GM23248 (cell line): ENCODE results near the gene ANO1.

Experiments used
- EZH2 ChIP-seq: fragments of 200-600 bp; sonication (generic); IDR thresholded peaks from 2 replicates; pipeline ENCODE4 v1.6.1; 2018; ENCODE audit warnings: antibody characterized with exemption, mild to moderate bottlenecking; ENCODE audit not compliant: insufficient read depth, poor library complexity, severe bottlenecking
- EZH2phosphoT487 ChIP-seq: fragments of 200-600 bp; sonication (generic); IDR thresholded peaks from 2 replicates; pipeline ENCODE4 v1.6.1; 2018; ENCODE audit warnings: antibody characterized with exemption, moderate library complexity, mild to moderate bottlenecking, low read depth; ENCODE audit not compliant: insufficient read depth

DNA sequence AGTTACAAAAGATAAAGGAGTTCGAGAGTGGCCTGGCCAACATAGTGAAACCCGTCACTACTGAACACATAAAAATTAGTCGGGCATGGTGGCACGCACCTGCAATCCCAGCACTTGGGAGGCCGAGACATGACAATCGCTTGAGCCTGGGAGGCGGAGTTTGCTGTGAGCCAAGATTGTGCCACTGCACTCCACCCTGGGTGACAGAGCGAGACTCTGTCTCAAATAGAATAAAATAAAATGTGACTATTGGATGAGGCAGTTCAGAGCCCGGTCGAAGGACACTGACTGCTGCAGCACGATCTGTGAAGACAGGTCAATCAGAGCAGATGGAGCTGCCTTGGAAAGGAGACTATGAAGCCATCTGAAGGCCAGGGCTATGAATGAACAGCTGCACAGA is 37.7 kb upstream of the ANO1 start:
- no peak for TF ChIP-seq EZH2phosphoT487
- TF ChIP-seq EZH2, result no peak
